Measurements from ENCODE around the gene CDK10.

Gene CDK10

DNA sequence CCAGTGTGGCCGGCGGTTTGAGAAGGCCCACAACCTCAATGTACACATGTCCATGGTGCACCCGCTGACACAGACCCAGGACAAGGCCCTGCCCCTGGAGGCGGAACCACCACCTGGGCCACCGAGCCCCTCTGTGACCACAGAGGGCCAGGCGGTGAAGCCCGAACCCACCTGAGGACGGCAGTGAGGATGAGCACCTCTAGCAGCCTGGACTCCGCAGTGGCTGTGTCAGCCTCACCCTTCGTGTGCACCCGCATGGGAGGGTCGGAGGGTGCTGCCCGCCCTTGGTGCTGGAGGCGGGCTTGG lies 51.5 kb downstream of the CDK10 start:
- no peak for DNase-seq

DNA sequence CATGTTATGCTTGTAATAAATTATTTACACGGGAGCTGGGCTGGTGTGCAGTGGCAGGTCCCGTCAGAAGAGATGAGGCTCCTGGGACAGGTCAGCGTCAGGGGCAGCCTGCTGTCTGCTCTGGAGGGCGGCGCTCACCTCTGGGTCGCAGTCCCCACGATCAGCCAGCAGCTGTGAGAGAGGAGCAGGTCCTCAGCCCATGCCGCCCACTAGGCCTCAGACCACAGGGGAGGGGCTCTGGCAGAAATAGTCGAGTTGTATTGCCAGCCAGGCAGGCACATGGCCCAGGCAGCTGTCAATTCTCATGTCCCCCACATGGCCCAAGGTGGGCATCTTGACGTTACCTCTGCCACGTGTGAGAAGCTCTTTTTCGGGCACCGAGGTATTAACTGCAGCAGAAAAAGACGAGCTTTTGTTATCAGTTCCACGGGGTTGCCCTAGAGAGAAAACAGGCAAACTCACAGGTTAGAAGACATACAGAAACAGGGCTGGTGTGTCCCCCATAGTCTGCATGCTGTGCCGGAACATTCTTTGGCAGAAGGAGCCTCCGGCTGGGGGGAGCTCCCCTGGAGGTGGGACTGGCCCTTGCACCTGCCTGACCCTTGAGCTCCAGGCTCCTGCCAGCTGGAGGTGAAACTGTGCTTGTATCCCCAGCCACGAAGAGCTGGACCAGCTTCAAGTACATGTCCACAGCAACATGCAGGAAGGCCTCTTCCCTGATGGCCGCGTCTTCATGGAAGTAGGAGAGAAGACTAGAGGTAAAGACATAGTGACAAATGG lies 52.2 kb downstream of the CDK10 start:
- DNase-seq: no peak

DNA sequence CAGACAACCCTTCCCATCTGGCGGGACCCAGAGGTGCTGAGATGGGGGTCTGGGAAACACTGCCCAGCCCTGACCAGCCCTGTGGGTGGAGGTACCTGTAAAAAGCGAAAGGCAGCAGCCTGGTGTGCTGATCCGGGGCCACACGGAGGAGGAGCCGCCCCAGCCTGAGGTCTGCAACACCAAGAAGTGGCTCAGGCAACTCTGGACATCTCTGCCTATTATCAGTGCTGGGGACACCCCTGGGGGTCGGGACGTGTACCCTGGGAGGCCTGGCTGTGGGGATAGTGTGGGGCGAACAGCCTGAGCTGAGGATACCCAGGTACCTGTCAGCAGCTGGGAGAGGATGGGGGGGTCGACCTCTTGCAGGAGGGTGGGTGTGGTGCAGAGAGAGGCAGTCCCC lies 52.9 kb downstream of the CDK10 start:
- DNase-seq: no peak

DNA sequence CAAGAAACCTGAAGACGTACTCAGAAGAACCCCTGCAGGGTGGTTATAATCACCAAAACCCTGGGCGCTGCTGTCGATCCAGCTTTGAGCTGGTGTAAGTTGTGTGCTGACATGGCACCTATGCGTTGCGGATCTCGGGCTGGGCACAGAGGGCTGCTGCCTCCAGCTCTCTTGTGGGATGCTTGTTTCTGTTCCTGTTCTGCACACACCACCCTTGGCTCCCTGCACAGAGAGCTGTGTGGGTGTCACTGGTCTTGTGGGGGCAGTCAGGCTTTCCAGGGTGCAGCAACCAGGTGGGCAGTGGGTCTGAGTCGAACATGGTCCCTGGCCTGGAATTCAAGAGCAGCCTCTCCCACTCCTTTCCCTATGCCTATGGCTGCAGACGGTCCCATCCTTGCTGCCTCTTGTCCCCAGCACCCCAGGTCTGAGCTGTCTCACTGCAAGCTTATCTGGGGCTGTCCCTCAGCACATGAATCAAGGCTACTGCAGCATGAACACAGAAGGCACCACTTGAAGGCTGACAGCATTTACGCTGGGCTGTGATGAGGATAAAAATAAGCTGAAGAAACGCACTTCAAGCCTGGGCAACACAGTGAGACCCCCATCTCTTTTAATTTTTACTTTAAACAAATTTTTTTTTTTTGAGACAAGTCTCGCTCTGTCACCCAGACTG lies 55.0 kb downstream of the CDK10 start:
- DNase-seq: no peak

DNA sequence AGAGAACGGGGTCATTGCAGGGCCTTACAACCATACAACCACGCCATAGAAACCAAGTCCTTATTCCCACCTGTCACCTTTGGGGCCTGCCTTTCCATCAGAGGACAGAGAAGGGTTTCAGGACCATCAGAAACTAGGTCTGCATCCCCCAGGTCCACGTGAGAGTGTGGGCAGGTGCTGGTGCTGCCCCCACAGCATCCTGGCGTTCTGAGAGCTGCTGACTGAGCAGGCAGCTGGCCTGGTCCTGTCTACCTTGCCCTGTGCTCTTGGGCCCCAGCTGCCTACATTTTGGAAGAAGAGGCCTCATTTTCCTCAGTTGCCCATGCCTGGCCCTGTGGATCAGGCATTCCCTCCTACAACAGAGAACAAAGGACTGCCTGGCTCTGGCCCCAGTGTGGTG lies 56.5 kb downstream of the CDK10 start:
- no peak for DNase-seq

DNA sequence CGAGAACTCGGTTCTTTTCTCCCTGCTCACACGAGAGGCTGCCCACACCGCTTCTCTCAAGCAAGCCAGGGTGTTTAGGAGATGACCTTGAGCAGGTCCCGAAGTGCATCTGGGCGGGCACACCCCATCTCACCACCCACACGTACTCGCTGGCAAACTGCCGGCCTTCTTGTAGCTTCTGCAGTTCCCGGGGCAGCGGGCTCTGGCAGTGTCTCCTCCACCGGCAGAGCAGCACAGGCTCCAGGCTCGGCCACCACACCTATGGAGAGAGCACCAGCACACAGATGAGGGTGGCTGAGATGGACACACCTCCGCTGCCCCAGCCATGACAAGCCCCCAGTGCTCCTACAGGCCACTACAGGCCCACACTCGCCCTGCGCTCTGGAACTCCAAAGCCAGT lies 58.3 kb downstream of the CDK10 start:
- no peak for DNase-seq
